Right lobe of liver (tissue), 4 donors: ENCODE data around the gene MSANTD1.

Experiments used
- POLR2A ChIP-seq: fragments of 450-650 bp; IDR thresholded peaks from one replicate; pipeline ENCODE4 v1.6.1; 2017; ENCODE audit warnings: antibody characterized with exemption, mild to moderate bottlenecking
- TF ChIP-seq, protein P1 (sequence below), 4 donors: fragments of 200-600 bp in 3 of 4; fragments of 450-650 bp in 1 of 4; IDR thresholded peaks; one replicate each; pipeline versions ENCODE4 v1.5.1 to v1.8.0; 2016 to 2022; ENCODE audit warnings: antibody characterized with exemption in 4 of 4, mild to moderate bottlenecking in 2 of 4
- donor health status: DM: no; HTN: no; CAD: no.
- donor health status: DM: no; HTN: no; CAD: no.
- donor health status: DM: no; HTN: yes; CAD: no.

DNA sequence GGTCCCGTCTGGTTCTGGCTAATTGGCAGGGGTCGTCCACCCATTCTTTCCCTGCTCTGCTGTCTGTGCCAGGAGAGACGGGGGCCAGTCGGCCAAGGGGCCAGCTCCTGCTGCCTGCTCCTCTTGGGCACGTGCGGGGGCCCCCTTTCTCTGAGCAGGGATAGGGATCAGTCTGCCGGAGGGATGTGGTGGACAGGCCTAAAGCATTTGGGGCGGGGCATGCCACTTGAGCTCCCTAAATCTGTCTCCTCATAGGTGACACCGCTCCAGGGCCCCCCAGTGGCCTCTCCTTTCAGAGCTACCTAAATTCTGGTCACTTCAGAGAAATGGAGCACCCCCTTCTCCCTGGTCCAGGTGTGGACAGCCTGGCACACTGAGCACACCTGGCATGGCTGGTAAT lies 4.2 kb upstream of the MSANTD1 start:
- TF ChIP-seq, protein P1, sequence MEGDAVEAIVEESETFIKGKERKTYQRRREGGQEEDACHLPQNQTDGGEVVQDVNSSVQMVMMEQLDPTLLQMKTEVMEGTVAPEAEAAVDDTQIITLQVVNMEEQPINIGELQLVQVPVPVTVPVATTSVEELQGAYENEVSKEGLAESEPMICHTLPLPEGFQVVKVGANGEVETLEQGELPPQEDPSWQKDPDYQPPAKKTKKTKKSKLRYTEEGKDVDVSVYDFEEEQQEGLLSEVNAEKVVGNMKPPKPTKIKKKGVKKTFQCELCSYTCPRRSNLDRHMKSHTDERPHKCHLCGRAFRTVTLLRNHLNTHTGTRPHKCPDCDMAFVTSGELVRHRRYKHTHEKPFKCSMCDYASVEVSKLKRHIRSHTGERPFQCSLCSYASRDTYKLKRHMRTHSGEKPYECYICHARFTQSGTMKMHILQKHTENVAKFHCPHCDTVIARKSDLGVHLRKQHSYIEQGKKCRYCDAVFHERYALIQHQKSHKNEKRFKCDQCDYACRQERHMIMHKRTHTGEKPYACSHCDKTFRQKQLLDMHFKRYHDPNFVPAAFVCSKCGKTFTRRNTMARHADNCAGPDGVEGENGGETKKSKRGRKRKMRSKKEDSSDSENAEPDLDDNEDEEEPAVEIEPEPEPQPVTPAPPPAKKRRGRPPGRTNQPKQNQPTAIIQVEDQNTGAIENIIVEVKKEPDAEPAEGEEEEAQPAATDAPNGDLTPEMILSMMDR (IDR thresholded peaks at IDR 0.05): no peak
- TF ChIP-seq POLR2A: no peak
